Measurements from ENCODE around the gene SGIP1.

- 0 out of 2 replicates have a peak, but pooled peaks have one; percentile 45 for TF ChIP-seq SIN3A (IDR thresholded peaks at IDR 0.05; ENCODE audit: borderline replicate concordance, low read depth, low read length)
- TF ChIP-seq MAX (IDR thresholded peaks at IDR 0.05; ENCODE audit: low read depth): peak; percentile 67
- TF ChIP-seq EZH2phosphoT487 (IDR thresholded peaks at IDR 0.05; ENCODE audit: borderline replicate concordance, low read depth): no peak
- 0 out of 2 replicates have a peak, but pooled peaks have one; percentile 8 for TF ChIP-seq RCOR1 (IDR thresholded peaks at IDR 0.05; ENCODE audit: low read length)
- TF ChIP-seq EP300 (IDR thresholded peaks at IDR 0.05; ENCODE audit: borderline replicate concordance in 1 of 2, low read depth in 1 of 2, low read length in 1 of 2): no peak
- peak; percentile 72 for TF ChIP-seq POLR2AphosphoS5 (IDR thresholded peaks at IDR 0.05; ENCODE audit: low read depth, low read length)
- no peak for TF ChIP-seq CTCF (IDR thresholded peaks at IDR 0.05)
- TF ChIP-seq JUND (IDR thresholded peaks at IDR 0.05): no peak
- peak; percentile 85 for TF ChIP-seq MXI1 (IDR thresholded peaks at IDR 0.05; ENCODE audit: low read depth, low read length)
- no peak for TF ChIP-seq REST (IDR thresholded peaks at IDR 0.05; ENCODE audit: low read depth, low read length)
- peak; percentile 59; the same call in 1 of the 2 replicates for TF ChIP-seq TAF1 (IDR thresholded peaks at IDR 0.05; ENCODE audit: borderline replicate concordance, low read depth, low read length)
- no peak for TF ChIP-seq RXRA (IDR thresholded peaks at IDR 0.05; ENCODE audit: borderline replicate concordance, low read depth)
Observed at GRCh38 chr1:66533804-66534740, at the start of gene SGIP1.

Measured in SK-N-SH (cell line).